Type B pancreatic cell (in vitro differentiated cells): ENCODE results near the gene DDI2. TPM values are rescaled to one million over a fixed set of nuclear protein-coding genes. Genes with fewer than 3 reads are reported as not detected.

Source experiments
- DNase-seq: peaks from one replicate; pipeline ENCODE4 v3.0.0; 2021; ENCODE audit warnings: mixed read lengths; ENCODE audit not compliant: unreplicated experiment; ENCODE audit errors: extremely low spot score
- H3K27ac Mint-ChIP-seq: 2 replicates; pipeline ENCODE4 v1.8.0; 2021; ENCODE audit warnings: mild to moderate bottlenecking, mixed read lengths
- H3K27me3 Mint-ChIP-seq: 2 replicates; pipeline ENCODE4 v1.8.0; 2021; ENCODE audit warnings: mixed read lengths
- H3K36me3 Mint-ChIP-seq: 2 replicates; pipeline ENCODE4 v1.8.0; 2021; ENCODE audit warnings: mixed read lengths
- H3K4me1 Mint-ChIP-seq: one replicate; pipeline ENCODE4 v1.8.0; 2021; ENCODE audit warnings: mixed read lengths; ENCODE audit not compliant: unreplicated experiment
- H3K4me3 Mint-ChIP-seq: 2 replicates; pipeline ENCODE4 v1.8.0; 2021; ENCODE audit warnings: mild to moderate bottlenecking, mixed read lengths
- H3K9me3 Mint-ChIP-seq: 2 replicates; pipeline ENCODE4 v1.8.0; 2021; ENCODE audit warnings: mixed read lengths
- CTCF ChIP-seq: fragments of 200-600 bp; sonication (generic); conservative IDR thresholded peaks from 2 replicates; pipeline ENCODE4 v1.5.0; 2021; ENCODE audit warnings: antibody characterized with exemption, mild to moderate bottlenecking
- total RNA-seq: library from RNA; stranded (reverse); gene quantifications from 2 replicates; pipeline ENCODE4 v1.2.1, GENCODE V29; 2021; ENCODE audit warnings: low replicate concordance

DDI2 gene
- total RNA-seq, 1 donor from 2014 or later = 38.7 TPM

GRCh38 chr1:15712168-15712567, 94.9 kb downstream of the DDI2 start:
- Mint-ChIP-seq H3K4me1 (peaks cover 6% of the 10 kb centered on the region), H3K9me3 (no peaks in the 10 kb centered on the region), H3K27me3 (no peaks in the 10 kb centered on the region), H3K36me3 (peaks cover 4% of the 10 kb centered on the region), H3K4me3 (no peak overlapping the region), H3K27ac (no peak overlapping the region)
- no peak for DNase-seq
- no peak for TF ChIP-seq CTCF

GRCh38 chr1:15714406-15715136, 97.3 kb downstream of the DDI2 start:
- no peak for DNase-seq
- Mint-ChIP-seq H3K9me3 (no peaks in the 10 kb centered on the region), H3K27ac (no peak overlapping the region), H3K4me3 (no peak overlapping the region), H3K4me1 (peaks cover 6% of the 10 kb centered on the region), H3K36me3 (peaks cover 5% of the 10 kb centered on the region), H3K27me3 (no peaks in the 10 kb centered on the region)
- no peak for TF ChIP-seq CTCF

GRCh38 chr1:15717418-15718125, 100.3 kb downstream of the DDI2 start:
- peaks cover 6% of the 10 kb centered on the region for H3K4me1 Mint-ChIP-seq
- H3K36me3 Mint-ChIP-seq = peaks cover 8% of the 10 kb centered on the region
- no peaks in the 10 kb centered on the region for H3K27me3 Mint-ChIP-seq
- H3K4me3 Mint-ChIP-seq = no peak overlapping the region
- no peak overlapping the region for H3K27ac Mint-ChIP-seq
- H3K9me3 Mint-ChIP-seq = no peaks in the 10 kb centered on the region
- TF ChIP-seq CTCF = no peak
- DNase-seq = no peak

DNA sequence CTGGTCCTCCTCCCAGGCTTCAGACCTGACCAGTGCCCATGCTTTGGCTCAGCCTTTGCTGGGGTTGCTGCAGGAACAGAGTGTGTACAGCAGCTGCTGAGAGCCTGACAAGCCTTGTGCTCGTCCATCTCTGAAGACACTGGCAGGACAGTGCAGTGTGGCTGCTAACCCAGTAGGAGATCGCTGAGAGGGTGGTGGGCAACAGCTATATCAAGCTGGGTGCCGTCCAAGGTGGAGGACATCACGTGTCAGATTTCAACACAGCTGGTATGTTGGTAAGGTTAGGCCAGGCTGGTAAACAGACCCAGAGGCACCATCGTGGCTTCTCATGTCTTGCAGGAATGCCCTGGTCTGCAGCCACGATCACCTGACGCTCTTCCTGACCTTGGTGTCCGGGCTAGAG, 100.9 kb downstream of the DDI2 start:
- no peak for DNase-seq
- peaks cover 12% of the 10 kb centered on the region for H3K36me3 Mint-ChIP-seq
- H3K9me3 Mint-ChIP-seq = no peaks in the 10 kb centered on the region
- peaks cover 6% of the 10 kb centered on the region for H3K4me1 Mint-ChIP-seq
- H3K27ac Mint-ChIP-seq = no peak overlapping the region
- no peak for TF ChIP-seq CTCF
- H3K4me3 Mint-ChIP-seq = no peak overlapping the region
- H3K27me3 Mint-ChIP-seq = no peaks in the 10 kb centered on the region

Other genes with a start within 250 kb of the DDI2 start
- 19.5 TPM in 2 replicates for gene EFHD2, start 207.6 kb upstream of the DDI2 start, total RNA-seq
- gene CTRC, start 179.0 kb upstream of the DDI2 start, total RNA-seq = not detected in 2 replicates
- gene CELA2A, start 160.7 kb upstream of the DDI2 start, total RNA-seq = 0.67 and 3.5 TPM in 2 replicates
- not detected in 2 replicates for gene CELA2B, start 141.4 kb upstream of the DDI2 start, total RNA-seq
- 13.1 and 13.5 TPM in 2 replicates for gene CASP9, start 93.2 kb upstream of the DDI2 start, total RNA-seq
- gene DNAJC16, start 90.6 kb upstream of the DDI2 start, total RNA-seq = 23.7 and 26.3 TPM in 2 replicates
- 5.4 and 7.2 TPM in 2 replicates for gene AGMAT, start 32.4 kb upstream of the DDI2 start, total RNA-seq
- gene PLEKHM2, start 66.9 kb downstream of the DDI2 start, total RNA-seq = 54.9 and 57.5 TPM in 2 replicates
- 2.4 and 3.8 TPM in 2 replicates for gene SLC25A34, start 118.8 kb downstream of the DDI2 start, total RNA-seq
- gene TMEM82, start 125.0 kb downstream of the DDI2 start, total RNA-seq = 1.1 TPM in 2 replicates
- gene FBLIM1, start 141.3 kb downstream of the DDI2 start, total RNA-seq = 78.3 and 182 TPM in 2 replicates
- gene UQCRHL, start 190.2 kb downstream of the DDI2 start, total RNA-seq = 2.1 and 2.3 TPM in 2 replicates
- gene SPEN, start 230.2 kb downstream of the DDI2 start, total RNA-seq = 66.5 and 79.4 TPM in 2 replicates